Esophagus (tissue), 2 donors: ENCODE measurements around the gene GNPTG. TPM values are rescaled to one million over a fixed set of nuclear protein-coding genes. Genes with fewer than 3 reads are reported as not detected.

Experiments
- H3K27ac ChIP-seq, 2 donors: one replicate each; pipeline ENCODE4 v1.5.1; 2013; ENCODE audit warnings: low read depth in 2 of 2, mild to moderate bottlenecking in 2 of 2, inconsistent platforms in 1 of 2, low read length in 1 of 2, moderate library complexity in 1 of 2
- H3K27me3 ChIP-seq, 2 donors: one replicate each; pipeline ENCODE4 v1.6.1; 2013; ENCODE audit warnings: low read length in 2 of 2, control low read depth in 1 of 2, mild to moderate bottlenecking in 1 of 2; ENCODE audit not compliant: insufficient read depth in 2 of 2, control insufficient read depth in 1 of 2
- H3K36me3 ChIP-seq, 2 donors: one replicate each; pipeline ENCODE4 v1.6.1; 2013; ENCODE audit warnings: low read length in 1 of 2; ENCODE audit not compliant: control insufficient read depth in 2 of 2, insufficient read depth in 2 of 2
- H3K4me1 ChIP-seq, 2 donors: one replicate each; pipeline ENCODE4 v1.6.1; 2013; ENCODE audit warnings: low read length in 1 of 2; ENCODE audit not compliant: control insufficient read depth in 2 of 2, insufficient read depth in 2 of 2
- H3K4me3 ChIP-seq, 2 donors: one replicate each; pipeline ENCODE4 v1.5.1; 2013; ENCODE audit warnings: low read length in 2 of 2, mild to moderate bottlenecking in 2 of 2, low read depth in 1 of 2, moderate library complexity in 1 of 2
- H3K9me3 ChIP-seq, 2 donors: one replicate each; pipeline ENCODE4 v1.6.1; 2013; ENCODE audit warnings: mild to moderate bottlenecking in 2 of 2, low read depth in 1 of 2, low read length in 1 of 2, moderate library complexity in 1 of 2; ENCODE audit not compliant: control insufficient read depth in 2 of 2, insufficient read depth in 1 of 2
- WGBS, 2 donors: extraction: QIAGEN DNeasy Blood & Tissue Kit; methylation state at CpG; one replicate each; pipeline ENCODE4 v1.1.7; 2013; 5-methylcytosine and 5-hydroxymethylcytosine counted together
- polyA plus RNA-seq, 2 donors: library from polyadenylated mRNA; stranded (reverse); fragments of 200-250 nt; gene quantifications; one replicate each; pipeline ENCODE4 v1.2.3, GENCODE V29; 2013
- donor health status: healthy with polysubstance abuse.
- donor health status: Bipolar disorder and iron deficiency.

The GNPTG gene
- polyA plus RNA-seq, 2 donors: 33.6 to 39.1 TPM

DNA sequence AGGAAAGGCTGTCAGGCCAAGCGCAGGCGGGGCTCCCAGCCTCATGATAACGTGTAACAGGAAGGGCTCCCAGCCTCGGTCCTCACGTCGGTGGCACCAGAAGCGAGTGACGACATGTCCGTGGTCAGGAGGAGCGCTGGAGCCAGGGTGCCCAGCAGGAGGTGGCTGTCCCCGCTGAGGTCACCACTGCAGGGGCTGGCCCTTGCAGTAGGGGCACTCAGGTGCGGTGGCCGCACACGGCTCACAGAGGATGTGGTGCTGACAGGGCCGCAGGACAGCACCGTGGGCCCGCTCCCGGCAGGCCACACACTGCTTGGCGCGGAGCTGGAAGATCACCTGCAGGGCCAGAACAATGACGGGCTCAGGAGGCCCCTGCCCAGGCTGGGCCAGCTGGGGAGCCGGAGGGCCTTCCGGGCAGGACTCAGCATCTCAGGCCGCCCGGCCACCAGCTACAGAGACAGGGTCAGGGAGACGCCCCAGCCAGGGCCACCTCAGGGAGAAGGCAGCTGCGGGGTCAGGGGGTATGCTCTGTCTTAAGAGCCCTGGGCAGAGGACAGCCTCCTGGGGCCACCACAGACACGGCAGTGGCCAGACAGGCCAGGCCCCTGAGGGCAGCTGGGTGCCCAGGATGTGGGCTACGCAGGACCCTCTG, 14.5 kb downstream of the GNPTG start:
- H3K9me3 ChIP-seq: no peaks in the 10 kb centered on the region
- H3K27ac ChIP-seq: no peak overlapping the region
- peaks cover 0 to 3% of the 10 kb centered on the region in 2 donors for H3K4me1 ChIP-seq
- peaks cover 7 to 52% of the 10 kb centered on the region in 2 donors for H3K36me3 ChIP-seq
- WGBS, 2 donors: 89% methylated on average over 25 to 29 of the region's 29 CpGs
- no peaks in the 10 kb centered on the region for H3K27me3 ChIP-seq
- H3K4me3 ChIP-seq: no peak overlapping the region

DNA sequence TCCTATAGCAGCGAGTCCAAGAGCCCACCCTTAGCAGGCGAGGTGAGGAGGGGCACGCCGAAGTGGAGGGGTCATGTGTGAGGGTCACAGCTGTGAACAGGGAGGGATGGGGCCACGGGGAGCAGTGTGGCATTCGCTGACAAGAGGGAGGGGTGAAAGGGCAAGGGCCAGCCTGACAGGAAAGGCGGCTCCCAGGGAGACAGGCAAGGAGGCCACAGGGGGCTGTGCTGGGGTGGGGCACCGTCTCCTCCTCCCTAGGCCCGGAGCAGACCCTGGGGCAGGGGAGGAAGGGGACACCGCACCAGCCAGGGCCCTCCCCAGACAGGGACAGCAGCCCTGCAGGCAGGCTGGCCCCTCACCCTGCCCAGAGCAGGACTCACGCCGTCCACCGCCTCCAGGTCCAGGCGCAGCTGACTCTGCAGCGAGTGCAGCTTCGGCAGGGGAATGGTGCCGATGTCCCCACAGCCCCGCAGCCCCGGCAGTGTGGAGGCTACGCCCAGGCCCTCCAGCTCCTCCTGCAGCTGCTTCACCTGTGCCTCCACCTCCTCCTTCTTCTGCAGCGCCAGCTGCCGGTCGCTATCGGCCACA, 15.1 kb downstream of the GNPTG start:
- Histone ChIP-seq H3K4me3 (no peak overlapping the region), H3K27ac (no peak overlapping the region), H3K9me3 (no peaks in the 10 kb centered on the region), H3K27me3 (no peaks in the 10 kb centered on the region), H3K36me3 (peaks cover 7 to 57% of the 10 kb centered on the region in 2 donors), H3K4me1 (peaks cover 0 to 3% of the 10 kb centered on the region in 2 donors)
- 86 to 90% methylated on average over 17 to 24 of the region's 24 CpGs for WGBS, 2 donors

DNA sequence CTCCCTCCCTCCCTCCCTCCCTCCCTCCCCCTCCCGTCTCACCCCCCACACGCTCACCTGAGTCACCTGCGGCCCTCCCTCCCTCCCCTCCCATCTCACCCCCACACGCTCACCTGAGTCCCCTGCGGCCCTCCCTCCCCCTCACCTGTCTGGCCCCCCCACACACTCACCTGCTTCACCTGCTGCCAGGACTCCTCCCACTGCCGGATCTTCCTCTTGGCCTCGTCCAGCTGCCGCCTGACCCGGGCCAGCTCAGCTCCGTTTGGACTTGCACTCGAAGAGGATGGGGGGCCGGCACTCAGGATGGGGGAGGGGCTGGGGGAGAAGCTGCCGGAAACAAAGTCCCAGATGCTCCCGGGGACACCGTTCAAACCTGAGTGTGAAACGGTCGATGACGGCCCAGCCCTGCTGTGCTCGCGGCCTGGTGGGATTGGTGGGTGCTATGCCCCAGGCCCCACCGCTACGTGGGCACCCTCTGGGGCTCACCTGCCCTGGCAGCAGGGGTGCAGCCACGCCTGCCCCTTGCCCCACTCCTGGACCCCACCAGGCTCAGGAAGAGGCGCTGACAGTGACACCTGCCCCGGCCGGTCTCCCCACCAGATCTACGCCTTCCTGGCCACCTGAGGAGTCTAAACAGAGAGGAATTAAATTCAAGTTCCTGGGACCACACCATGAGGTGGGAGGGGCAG, 15.9 kb downstream of the GNPTG start:
- Histone ChIP-seq H3K9me3 (no peaks in the 10 kb centered on the region), H3K4me1 (peaks cover 0 to 3% of the 10 kb centered on the region in 2 donors), H3K36me3 (peaks cover 7 to 49% of the 10 kb centered on the region in 2 donors), H3K27me3 (no peaks in the 10 kb centered on the region), H3K27ac (no peak overlapping the region), H3K4me3 (no peak overlapping the region)
- 69 to 83% methylated on average over 20 to 27 of the region's 27 CpGs for WGBS, 2 donors

DNA sequence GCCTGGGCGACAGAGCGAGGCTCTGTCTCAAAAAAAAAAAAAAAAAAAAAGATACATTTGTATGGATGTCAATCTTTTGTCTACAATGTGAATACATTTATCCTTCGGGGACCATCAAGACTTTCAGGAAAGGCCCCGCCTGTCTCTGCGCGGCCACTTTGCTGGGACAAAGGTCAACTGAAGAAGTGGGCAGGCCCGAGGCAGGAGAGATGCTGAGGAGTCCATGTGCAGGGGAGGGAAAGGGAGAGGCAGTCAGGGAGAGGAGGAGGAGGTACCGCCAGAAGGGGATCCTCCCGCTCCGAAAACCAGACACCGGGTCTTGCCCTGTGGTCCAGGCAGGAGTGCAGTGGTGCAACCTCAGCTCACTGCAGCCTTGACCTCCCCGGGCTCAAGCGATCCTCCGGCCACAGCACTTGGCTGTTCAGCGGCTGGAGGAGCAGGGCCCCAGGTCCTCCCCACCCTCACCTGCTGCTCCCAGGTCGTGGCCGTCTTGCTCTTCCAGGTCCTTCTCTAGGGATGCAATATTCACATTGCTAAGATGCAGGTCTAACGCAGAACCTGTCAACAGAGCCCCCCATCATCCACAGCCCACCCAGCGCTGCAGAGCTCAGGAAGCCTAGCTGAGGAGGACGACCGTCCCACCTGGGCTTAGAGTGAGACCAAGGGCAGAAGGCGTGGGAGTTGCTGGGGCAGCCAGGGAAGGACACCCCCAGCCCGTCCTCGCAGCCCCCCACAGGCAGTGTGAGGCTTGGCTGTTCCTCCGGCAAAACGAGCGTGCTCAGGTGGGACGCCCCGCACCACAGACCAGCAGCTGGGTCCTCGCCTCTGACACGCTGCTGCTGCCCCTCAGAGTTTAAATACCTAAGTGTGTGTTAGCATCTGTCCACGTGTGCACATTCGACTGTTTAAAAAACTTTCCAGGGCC, 19.6 kb downstream of the GNPTG start:
- Histone ChIP-seq H3K27ac (no peak overlapping the region), H3K4me3 (no peak overlapping the region), H3K4me1 (no peaks in the 10 kb centered on the region), H3K36me3 (peaks cover 1 to 37% of the 10 kb centered on the region in 2 donors), H3K27me3 (no peaks in the 10 kb centered on the region), H3K9me3 (no peaks in the 10 kb centered on the region)
- 90 to 94% methylated on average over 31 to 33 of the region's 33 CpGs for WGBS, 2 donors

DNA sequence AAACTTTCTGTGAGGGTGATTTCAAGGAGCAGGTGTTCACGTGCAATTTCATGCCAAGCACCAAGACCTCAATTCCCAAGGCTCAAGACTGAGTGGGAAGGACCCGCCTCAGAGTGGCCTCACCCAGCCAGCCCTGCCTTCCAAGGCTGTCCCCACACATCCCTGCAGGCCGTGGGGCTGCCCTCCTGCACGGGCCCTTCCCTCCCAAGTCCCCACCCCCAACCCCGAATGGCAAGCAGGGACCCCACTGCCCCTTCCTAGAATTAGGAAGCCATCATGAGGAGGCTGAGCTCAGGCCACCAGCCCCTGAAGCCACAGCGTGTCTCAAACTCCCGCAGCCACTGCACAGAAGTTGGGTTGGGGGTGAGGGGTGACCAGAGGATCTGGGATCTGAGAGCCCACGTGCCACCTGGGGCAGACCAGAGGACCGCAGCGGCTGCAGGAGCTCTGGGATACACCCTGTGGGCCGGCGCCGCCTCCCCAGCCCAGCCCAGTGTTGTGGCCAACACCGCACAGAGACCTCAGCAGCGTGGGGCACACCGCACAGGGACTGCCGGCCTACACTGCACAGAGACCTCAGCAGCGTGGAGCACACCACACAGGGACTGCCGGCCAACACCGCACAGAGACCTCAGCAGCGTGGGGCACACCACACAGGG, 20.7 kb downstream of the GNPTG start:
- WGBS, 2 donors: 89 to 95% methylated on average over 16 to 18 of the region's 21 CpGs
- Histone ChIP-seq H3K36me3 (peaks cover 0 to 29% of the 10 kb centered on the region in 2 donors), H3K4me1 (no peaks in the 10 kb centered on the region), H3K4me3 (no peak overlapping the region), H3K9me3 (no peaks in the 10 kb centered on the region), H3K27ac (no peak overlapping the region), H3K27me3 (no peaks in the 10 kb centered on the region)

DNA sequence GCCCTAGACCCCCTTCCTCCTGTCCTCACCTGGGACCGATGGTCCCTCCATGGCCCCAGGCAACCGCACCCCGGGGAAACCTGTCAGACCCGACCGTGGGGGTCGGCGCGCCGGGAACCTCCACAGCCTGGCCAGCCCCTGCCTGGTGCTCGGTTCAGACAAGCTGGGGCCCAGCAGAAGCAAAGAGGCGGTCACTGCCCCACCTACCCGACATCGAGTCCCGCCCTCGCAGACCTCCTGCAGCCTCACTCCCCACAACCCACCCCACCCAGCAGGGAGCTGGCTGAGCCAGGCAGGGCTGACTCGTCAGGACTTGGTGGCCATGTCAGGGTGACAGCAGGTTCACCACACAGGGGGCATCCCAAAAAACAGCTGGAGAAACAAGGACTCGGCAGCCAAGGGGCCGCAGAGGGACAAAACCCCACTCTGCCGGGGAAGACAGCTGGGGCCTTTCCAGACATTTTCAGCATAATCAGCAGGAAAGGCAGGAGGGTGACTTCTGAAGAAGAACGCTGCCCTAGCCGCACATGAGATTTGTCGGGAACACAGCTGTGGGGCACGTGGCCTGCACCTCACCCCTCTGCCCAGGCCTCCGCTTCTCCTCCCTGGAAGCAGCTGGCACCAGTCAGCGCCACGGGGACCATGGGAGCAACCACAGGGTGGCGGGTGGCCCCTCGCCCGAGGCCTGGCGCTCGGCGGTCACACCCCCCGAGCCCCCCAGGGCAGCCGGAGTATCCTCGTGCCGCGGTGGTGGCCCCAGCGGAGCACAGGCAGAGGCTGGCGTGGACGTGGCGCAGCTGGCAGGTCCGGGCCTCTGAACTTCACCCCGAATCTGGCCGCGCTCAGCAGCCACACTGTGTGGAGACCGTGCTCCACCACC, 22.9 kb downstream of the GNPTG start:
- Histone ChIP-seq H3K27ac (no peak overlapping the region), H3K4me1 (peaks cover 7 to 8% of the 10 kb centered on the region in 2 donors), H3K36me3 (peaks cover 0 to 25% of the 10 kb centered on the region in 2 donors), H3K4me3 (no peak overlapping the region), H3K27me3 (no peaks in the 10 kb centered on the region), H3K9me3 (no peaks in the 10 kb centered on the region)
- 88 to 90% methylated on average over 42 to 46 of the region's 46 CpGs for WGBS, 2 donors

DNA sequence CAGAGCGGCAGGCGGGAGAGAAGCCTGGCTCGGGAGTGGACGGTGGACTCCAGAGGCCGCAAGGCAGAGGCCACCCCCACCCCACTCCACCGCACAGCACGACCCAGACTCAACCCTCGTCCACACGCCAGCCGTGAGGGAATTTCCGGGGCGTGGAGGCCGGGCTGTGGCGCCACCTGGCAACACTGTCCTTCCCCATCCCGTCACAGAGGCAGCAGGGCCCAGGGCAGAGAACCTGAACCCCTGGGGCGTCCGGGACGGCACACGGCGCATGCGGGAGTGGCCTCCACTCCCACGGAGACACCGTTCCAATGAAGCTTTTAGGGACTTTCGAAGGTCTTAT, 23.5 kb downstream of the GNPTG start:
- 77 to 86% methylated on average over 22 to 24 of the region's 24 CpGs for WGBS, 2 donors

DNA sequence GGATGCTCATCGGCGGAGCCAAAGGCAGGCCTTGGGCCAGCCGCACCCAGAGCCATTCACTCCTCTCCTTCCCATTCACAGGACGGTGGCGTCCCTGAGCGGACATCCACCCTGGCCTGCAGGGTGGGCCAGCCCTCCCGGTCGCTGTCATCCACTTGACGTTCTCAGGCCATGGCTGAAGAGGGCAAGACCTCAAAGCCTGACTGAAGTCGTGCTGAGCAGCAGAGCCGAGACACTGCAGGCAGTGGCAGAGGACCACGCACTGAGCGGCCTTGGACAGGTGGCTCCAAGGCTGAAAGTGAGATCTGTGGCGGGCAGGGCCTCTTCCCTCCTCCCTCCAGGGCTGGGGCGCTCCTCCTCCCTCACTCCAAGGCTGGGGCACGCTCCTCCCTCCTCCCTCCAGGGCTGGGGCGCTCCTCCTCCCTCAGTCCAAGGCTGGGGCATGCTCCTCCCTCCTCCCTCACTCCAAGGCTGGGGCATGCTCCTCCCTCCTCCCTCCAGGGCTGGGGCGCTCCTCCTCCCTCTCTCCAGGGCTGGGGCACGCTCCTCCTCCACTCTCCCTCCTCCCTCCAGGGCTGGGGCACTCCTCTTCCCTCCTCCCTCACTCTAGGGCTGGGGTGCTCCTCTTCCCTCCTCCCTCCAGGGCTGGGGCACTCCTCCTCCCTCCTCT, 24.1 kb downstream of the GNPTG start:
- 88 to 92% methylated on average over 15 to 19 of the region's 19 CpGs for WGBS, 2 donors
- H3K9me3 ChIP-seq: no peaks in the 10 kb centered on the region
- H3K4me1 ChIP-seq: peaks cover 7 to 11% of the 10 kb centered on the region in 2 donors
- H3K36me3 ChIP-seq: peaks cover 2 to 20% of the 10 kb centered on the region in 2 donors
- H3K27ac ChIP-seq: no peak overlapping the region
- no peaks in the 10 kb centered on the region for H3K27me3 ChIP-seq
- no peak overlapping the region for H3K4me3 ChIP-seq

More for the DNA sequence above, 23.5 kb downstream of the GNPTG start:
- Histone ChIP-seq H3K9me3 (no peaks in the 10 kb centered on the region), H3K4me1 (peaks cover 7 to 11% of the 10 kb centered on the region in 2 donors), H3K27me3 (no peaks in the 10 kb centered on the region), H3K36me3 (peaks cover under 1 to 20% of the 10 kb centered on the region in 2 donors), H3K27ac (no peak overlapping the region), H3K4me3 (no peak overlapping the region)
